ENCODE data around the gene FLOT1. TPM values are rescaled to one million over a fixed set of nuclear protein-coding genes. Genes with fewer than 3 reads are reported as not detected.

FLOT1 gene
- total and polyA plus RNA-seq, 2 of the 13 experiments (the other 11 are each of a cell fraction or from before 2014, with no cell fraction given), result 82.3 to 130 TPM

DNA sequence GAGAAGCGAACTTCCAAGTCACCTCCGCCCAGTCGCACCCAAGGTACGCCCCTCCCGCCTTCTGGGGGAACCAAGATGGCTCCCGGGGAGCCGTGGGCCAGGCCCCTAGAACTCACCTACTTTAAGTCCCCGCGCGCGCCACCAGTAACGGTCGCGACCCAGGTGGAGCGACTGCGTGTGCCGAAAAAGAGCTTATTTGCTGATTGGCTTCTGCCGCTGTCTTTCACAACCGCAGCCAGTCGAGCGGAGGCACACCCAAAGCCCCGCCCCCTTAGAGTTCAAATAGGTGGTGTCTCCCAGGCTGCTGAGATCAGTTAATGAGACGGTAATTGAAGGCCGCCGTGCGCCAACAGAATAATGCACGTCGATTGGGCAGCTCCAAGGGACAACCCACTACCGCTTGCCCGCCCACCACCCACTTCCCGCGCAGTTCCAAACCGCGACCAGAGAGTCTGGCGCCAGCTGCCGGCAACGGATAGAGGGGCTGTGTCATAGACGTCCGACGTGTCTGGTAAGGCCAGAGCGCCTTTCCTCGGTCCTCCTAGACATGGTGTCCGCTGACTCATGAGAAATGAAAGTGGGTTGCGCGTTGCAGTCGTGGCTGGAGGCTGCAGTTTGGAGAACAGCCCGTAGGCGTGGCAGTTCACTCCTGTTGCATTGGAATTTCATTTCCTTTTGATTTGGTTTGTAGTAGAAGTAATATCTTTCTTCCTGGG lies 25.2 kb downstream of the FLOT1 start, which contains the start of gene MDC1 (continued):
- TF ChIP-seq, protein P1, sequence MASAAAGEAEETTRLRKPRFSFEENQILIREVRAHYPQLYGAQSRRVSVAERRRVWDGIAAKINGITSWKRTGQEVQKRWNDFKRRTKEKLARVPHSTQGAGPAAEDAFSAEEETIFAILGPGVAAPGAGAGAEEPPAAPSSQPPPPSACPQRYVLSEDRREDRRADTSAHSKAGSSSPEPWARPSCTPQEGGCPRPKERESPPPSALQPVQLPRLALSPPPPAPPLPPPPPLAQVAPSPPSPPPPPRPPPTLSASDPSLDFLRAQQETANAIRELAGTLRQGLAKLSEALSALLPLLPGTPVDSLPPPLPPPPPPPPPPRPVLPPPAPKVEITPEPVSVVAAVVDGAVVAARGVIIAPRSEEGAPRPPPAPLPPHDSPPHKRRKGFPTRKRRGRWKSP (CRISPR knock-in tag; IDR thresholded peaks at IDR 0.05), result peak; percentile 98
- TF ChIP-seq ZNF335 (CRISPR knock-in tag; IDR thresholded peaks at IDR 0.05) (peak; percentile 80), TSC22D2 (CRISPR knock-in tag; IDR thresholded peaks at IDR 0.05; ENCODE audit: borderline replicate concordance) (peak; percentile 92), ZNF33B (CRISPR knock-in tag; IDR thresholded peaks at IDR 0.05) (peak; percentile 20), TRIM22 (IDR thresholded peaks at IDR 0.05) (no peak), GPN1 (CRISPR knock-in tag; IDR thresholded peaks at IDR 0.05; ENCODE audit: borderline replicate concordance) (no peak; the same call in 1 of the 2 replicates), SMAD1 (CRISPR knock-in tag; IDR thresholded peaks at IDR 0.05; ENCODE audit: borderline replicate concordance, low read depth) (peak; percentile 97; the same call in 1 of the 2 replicates), ZNF44 (CRISPR knock-in tag; IDR thresholded peaks at IDR 0.05) (peak; percentile 88; the same call in 1 of the 2 replicates), CCDC6 (CRISPR knock-in tag; IDR thresholded peaks at IDR 0.05) (peak; percentile 98), HOXA5 (CRISPR knock-in tag; IDR thresholded peaks at IDR 0.05) (peak; percentile 82), ZNF431 (CRISPR knock-in tag; IDR thresholded peaks at IDR 0.05; ENCODE audit: borderline replicate concordance, low read depth) (peak; percentile 77; the same call in 1 of the 2 replicates), ZNF18 (CRISPR knock-in tag; IDR thresholded peaks at IDR 0.05; ENCODE audit: insufficient replicate concordance) (peak; percentile 59), ZSCAN9 (CRISPR knock-in tag; IDR thresholded peaks at IDR 0.05; ENCODE audit: borderline replicate concordance) (peak; percentile 97), HBP1 (CRISPR knock-in tag; IDR thresholded peaks at IDR 0.05; ENCODE audit: low read depth) (peak; percentile 98), ZNF354B (CRISPR knock-in tag; IDR thresholded peaks at IDR 0.05) (peak; percentile 95), RARA (CRISPR knock-in tag; IDR thresholded peaks at IDR 0.05) (peak; percentile 64), POLR2A (IDR thresholded peaks at IDR 0.05; ENCODE audit: insufficient read depth in 1 of 2, low read depth in 2 of 2, low read length in 2 of 2) (peak; percentile 91 to 96), ZMYM3 (CRISPR knock-in tag; IDR thresholded peaks at IDR 0.05) (peak; percentile 78; the same call in 1 of the 2 replicates), KDM4B (CRISPR knock-in tag; IDR thresholded peaks at IDR 0.05) (peak; percentile 86; the same call in 1 of the 2 replicates), REPIN1 (CRISPR knock-in tag; IDR thresholded peaks at IDR 0.05; ENCODE audit: borderline replicate concordance, low read depth) (peak; percentile 99; the same call in 1 of the 2 replicates), GATAD1 (CRISPR knock-in tag; IDR thresholded peaks at IDR 0.05) (peak; percentile 92), KAT8 (CRISPR knock-in tag; IDR thresholded peaks at IDR 0.05) (peak; percentile 98)
